NCI-H446 treated with DMSO at 0.1 percent for 48 hours (cell line): ENCODE results near the gene MSI2.
A peak's percentile ranks its signal among the peaks of the same experiment; 100 is the strongest.

Experiments
- DNase-seq: peaks from one replicate; lab custom pipeline; 2025; lab: John Stamatoyannopoulos, UW

MSI2 gene

DNA sequence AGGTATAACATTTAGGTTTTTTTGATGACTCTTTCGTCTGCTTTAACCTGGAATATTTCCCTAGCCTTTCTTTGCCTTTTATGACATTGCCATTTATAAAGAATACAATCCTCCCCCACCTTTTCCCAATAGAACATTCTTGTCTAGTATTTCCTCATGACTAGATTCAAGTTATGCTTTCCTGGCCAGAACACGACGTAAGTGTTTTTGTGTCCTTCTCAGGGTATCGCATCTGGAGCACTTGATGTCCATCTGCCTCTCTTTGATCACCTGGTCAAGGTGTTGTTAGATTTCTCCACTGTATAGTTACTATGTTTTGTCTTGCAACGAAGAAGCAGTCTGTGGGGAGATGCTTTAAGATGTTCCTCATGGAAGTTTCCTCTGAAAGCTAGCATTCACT, 87.4 kb downstream of the MSI2 start:
- no peak for DNase-seq

- no peak for DNase-seq
These were observed 87.9 kb downstream of the MSI2 start for GRCh38 chr17:57344261-57344660.

DNA sequence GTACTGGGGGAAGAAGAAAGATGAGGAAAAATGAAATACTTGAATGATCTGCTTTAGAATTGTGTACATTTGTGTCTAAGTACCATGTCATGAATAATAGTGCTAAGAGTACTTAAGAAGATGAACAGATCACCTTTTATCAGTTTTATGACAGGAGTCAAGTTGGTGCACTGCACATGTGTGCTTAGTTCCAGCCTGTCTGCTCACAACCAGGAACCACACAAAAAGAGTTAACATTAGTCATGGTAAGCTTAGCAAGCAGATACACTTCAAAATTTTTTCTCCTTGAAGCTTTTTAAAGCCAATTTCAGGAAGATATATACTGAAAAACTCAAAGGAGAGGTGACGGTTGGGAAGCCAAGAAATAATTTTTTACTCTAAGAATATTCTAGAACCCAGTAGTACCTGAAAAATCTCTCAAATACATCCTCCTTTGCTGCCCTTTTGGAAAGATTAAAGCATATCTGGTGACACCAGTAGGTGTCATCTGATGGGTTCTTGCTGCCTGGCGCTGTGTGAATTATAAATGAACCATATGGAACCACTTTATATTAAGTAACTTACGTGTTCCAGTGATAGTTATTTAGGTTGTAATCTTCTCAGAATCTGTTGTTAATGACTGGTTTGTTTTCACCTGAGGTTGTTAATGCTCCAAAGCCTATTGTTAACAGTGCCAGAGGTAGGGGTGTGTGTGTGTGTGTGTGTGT, 93.4 kb downstream of the MSI2 start:
- DNase-seq: no peak

DNA sequence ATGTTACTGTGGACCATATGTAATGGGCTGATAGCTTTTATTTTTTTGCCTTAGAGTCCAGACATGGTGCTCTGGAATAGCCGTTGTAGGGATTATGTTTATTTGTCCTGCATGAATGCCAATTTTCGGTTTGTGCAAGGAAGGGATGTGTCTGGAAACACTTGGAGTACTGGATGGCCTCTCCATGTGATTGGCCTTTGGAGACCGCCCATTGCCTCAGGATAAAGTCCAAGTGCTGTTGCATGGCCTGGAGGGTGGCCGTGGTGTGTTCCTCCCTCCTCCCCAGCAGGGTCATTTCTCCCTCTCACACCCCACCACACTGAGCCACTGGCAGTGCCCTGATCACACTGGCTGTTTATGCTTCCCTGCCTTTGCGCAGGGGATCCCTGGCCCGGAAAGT, 93.9 kb downstream of the MSI2 start:
- no peak for DNase-seq

DNA sequence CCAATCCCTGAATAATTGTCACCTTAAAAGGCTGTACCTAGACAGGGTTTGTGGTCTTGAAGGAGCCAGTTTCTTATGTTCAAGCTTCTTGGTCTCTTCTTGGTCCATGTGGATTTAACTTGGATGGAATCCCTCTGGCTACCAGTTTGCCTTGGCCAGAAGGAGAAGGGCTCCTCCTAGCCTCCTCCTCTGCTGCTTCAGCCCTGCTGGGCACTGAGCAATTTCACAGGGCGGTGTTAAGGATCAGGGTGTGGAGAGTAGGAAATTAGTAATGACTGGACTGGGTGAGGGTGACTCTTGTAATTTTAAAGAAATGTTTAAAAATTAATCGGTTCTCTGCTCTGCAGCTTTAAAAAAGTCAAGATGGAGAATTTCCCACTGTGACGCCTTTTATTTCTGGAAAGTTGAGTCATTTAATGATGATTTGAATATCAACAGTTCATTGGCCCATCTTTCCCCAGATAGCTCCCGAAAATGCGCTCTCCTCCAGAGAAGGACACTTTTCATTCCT, 96.4 kb downstream of the MSI2 start:
- no peak for DNase-seq

DNA sequence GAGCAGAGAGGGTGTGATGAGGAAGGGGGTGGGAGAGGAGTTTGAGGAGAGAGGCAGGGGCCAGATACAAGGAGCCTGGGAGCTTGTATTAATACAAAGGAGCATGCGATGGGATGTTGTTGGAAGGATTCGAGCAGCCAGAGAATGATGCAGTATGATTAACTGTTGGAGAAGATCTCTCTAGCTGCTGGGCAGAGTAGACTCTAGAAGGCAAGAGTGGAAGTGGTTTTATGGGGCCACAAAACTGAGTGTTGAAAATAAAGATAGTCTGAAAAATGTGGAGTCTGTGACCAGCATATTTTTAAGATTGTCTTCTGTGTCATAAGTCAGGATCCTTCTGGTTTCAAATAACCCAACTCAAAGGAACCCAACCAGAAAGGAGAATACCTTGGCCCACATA, 98.3 kb downstream of the MSI2 start:
- DNase-seq: no peak

DNA sequence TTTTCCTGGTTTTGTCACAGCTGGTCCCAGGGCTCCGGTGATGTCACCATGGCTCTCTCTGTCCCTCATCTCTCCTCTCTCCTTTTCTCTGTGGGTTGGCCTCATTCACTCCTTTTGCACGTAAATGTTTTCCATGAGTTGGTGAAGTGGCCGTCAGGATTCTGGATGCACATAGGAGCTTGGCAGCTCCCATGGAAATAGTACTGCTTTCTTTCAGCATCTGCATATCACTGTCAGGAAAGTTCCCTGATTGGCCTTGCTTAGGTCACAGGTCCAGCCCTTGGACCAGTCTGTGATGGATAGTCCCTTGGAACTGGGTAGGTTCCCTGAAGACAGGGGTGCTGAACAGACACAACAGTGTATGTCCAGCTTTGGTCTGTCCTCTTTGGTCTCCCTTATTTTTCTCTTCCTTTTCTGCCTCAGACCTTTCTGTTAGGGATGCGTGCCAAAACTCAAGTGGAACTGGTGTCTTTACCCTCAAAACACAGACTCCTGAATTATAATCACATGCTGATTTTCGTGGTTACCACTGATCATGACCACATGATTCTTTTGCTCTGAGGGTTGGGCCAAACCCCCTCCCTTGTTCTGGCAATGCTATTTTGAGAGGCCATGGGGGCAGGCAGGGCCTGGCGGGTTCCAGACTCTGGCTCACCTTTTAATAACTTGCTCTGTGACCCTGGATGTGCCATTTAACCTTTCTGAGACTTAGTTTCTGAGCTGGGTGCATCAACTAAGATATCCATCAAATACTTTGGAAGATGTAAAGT, 99.0 kb downstream of the MSI2 start:
- DNase-seq: no peak

GRCh38 chr17:57356153-57356718, 99.9 kb downstream of the MSI2 start:
- no peak for DNase-seq

- DNase-seq: no peak
These were observed 100.5 kb downstream of the MSI2 start for GRCh38 chr17:57356719-57357391.

DNA sequence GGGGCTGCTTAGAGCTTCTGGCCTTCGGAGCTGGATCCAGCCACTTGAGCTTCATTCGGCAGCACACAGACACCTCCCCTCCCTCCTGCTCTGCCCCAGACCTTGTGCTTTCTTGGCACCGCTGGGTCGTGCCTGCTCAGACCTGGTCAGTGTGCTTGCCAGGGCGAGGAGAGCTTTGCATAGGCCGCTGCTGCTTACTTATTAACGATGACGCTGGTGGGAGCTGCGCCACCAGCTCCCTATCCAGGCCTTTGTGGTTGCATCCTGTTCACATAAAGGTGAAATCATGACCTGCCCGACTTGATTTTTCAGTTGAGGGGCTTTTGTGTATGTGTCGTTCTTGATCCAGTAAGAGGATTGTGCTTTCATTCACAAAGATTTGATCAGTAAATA, 101.1 kb downstream of the MSI2 start:
- DNase-seq: no peak

DNA sequence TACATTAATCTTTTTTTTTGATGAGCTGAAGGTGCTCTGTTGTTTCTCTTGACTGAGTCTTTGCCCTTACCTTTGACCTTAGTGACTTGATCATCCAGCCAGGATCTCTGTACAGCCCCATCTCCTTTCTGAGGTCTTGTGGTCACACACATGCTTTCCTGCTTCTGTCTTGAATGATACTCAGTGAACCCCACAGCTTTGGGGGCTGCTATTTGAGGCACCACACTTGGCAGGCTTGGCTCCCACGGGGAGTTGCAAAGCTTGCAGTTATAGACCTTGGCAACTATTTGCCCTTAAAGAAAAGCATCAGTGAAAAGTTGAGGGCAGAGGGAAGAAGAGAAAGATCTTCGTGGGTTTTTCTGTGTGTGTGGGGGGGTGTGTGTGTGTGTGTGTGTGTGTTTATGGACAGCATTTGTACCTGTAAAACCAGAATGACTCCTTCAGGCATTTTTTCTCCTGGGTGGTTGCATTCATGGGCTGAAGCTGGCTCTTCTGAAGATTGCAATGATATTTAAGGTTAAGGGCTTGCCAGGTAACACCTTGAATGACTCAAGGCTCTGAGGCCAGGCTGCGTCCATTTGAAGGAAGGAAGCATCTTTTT, 101.6 kb downstream of the MSI2 start:
- DNase-seq: no peak

DNA sequence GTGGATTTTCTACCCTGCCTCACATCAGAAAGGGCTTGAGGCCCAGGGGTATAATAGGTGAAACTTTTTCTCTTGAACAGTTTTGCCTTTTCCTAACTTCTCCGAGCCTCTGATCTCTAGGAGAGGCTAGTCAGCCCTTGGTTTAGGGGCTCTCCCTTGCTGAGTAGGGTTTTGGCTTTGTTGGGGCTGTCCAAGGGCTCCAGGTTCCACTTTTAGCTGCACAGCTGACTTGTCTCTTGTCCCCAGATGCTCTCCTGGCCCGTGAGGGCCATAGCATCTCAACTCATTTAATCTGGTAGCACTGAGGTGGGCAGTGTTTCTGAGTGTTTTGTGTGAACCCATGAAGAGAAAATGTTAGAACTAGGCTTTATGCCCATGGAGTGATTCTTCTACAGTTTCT, 103.9 kb downstream of the MSI2 start:
- DNase-seq: no peak

- DNase-seq: no peak
These were observed 106.7 kb downstream of the MSI2 start for GRCh38 chr17:57362797-57363556.

DNA sequence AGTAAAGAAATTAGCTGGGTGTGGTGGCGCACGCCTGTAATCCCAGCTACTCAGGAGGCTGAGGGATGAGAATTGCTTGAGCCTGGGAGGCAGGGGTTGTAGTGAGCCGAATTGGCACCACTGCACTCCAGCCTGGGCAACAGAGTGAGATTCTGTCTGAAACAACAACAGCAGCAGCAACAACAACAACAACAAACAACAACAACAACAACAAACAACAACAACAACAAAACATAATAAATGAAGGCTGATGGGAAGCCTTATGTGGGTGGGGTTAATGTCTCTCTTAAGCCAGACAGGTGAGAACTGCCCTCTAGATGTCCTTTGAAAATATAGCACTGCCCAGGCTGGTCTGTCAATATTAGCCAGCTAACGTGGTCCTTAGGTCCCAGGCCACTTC, 107.3 kb downstream of the MSI2 start:
- DNase-seq: no peak

GRCh38 chr17:57363998-57364643, 107.8 kb downstream of the MSI2 start:
- DNase-seq: no peak

- no peak for DNase-seq
These were observed 109.1 kb downstream of the MSI2 start for GRCh38 chr17:57365420-57365819.

- peak; percentile 10 for DNase-seq
These were observed 109.8 kb downstream of the MSI2 start for GRCh38 chr17:57366177-57366557.

DNA sequence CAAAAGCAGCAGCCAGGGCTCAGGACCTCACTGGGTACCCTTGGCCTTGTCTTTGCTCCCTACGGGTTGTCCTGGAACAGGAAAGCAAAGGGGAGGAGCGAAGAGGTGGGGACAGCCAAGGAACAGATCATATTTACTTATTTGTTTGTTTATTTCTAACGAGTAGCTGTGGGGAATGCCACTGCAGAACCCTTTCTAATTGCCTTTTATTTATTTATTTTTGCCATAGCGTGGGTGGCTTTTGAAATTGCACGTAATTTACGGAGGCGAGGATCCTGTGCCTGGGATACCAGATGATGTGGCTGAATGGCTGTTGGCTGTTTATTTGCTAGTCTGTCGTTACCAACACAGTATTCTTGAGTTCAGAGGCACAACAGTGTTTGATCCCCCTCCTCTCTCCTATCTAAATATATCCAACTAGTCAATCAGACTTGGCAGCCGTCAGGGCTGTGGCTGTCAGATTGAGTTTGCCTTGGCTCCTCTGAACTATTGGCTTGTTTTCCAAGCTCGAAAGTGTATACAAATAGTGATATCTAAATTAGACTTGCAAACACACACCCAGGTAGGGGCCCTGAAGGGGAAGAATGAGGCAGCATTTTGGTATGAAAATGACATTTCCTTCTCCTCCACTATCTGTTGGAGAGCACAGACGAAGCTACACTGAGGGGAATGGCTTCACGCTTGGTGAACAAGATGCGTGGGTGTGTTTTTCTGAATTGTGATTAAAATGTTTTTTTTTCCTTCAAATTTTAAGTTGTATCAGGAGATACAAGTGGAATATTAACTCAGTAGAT, 110.4 kb downstream of the MSI2 start:
- DNase-seq: peak; percentile 54

- no peak for DNase-seq
These were observed 112.5 kb downstream of the MSI2 start for GRCh38 chr17:57368637-57369336.
